HCT116 (cell line): ENCODE data around the gene HOXB3. TPM values are rescaled to one million over a fixed set of nuclear protein-coding genes. Genes with fewer than 3 reads are reported as not detected.

Experiments used
- ATAC-seq: fragments of 200-7000 bp; cut with Tn5 transposase; 2 replicates; pipeline ENCODE4 v1.9.1; 2020; ENCODE audit warnings: mild to moderate bottlenecking, moderate library complexity
- BruUV-seq: library from RNA; stranded (reverse); fragments of 400-500 nt; replicated peaks from 2 replicates; lab custom pipeline; 2021; lab: Mats Ljungman, UMichigan
- CTCF ChIA-PET: fragments of 300-600 bp; sonication (Branson Sonifier 250); formaldehyde crosslinking; loops from one replicate; lab custom pipeline; 2021; ENCODE audit warnings: antibody characterized with exemption; lab: Charles Lee
- POLR2A ChIA-PET: fragments of 300-600, 350-600 bp; sonication (Branson Sonifier 250); formaldehyde crosslinking; loops from one replicate; lab custom pipeline; 2021; ENCODE audit warnings: antibody characterized with exemption; lab: Charles Lee
- RAD21 ChIA-PET, 2 experiments: fragments of 300-600 bp; sonication (Branson Sonifier 250); formaldehyde crosslinking; loops; one replicate each; lab custom pipeline; 2023; ENCODE audit warnings: low total read pairs in 2 of 2; ENCODE audit not compliant: uncharacterized antibody in 2 of 2, unreplicated experiment in 2 of 2, low non-redundant PET in 1 of 2; lab: Charles Lee
- DNase-seq: peaks from one replicate; pipeline ENCODE4 v3.0.0-alpha.2; 2010; ENCODE audit warnings: low read depth, low spot score
- H2AFZ ChIP-seq: fragments of 200-600 bp; shearing (Covaris generic), sonication (generic); 2 replicates; pipeline ENCODE4 v1.6.1; 2017; ENCODE audit warnings: low read depth, mixed run types, mixed read lengths, antibody characterized with exemption, low read length; ENCODE audit not compliant: poor library complexity, severe bottlenecking
- H3K27ac ChIP-seq: 2 replicates; pipeline ENCODE4 v1.5.1; 2012; ENCODE audit warnings: low read depth, low read length
- H3K27me3 ChIP-seq: fragments of 200-600 bp; sonication (generic); 2 replicates; pipeline ENCODE4 v1.6.1; 2016; ENCODE audit warnings: mixed run types, low read length, mixed read lengths; ENCODE audit not compliant: insufficient read depth
- H3K36me3 ChIP-seq, 2 experiments: fragments of 200-500 bp in 1 of 2; fragments of 200-600 bp in 1 of 2; sonication (Bioruptor generic) in 1 of 2; sonication (generic) in 1 of 2; 2 replicates each; pipeline versions ENCODE4 v1.5.1 to v1.6.1; 2014 to 2016; ENCODE audit warnings: low read length in 2 of 2, inconsistent platforms in 1 of 2, mixed read lengths in 1 of 2, mixed run types in 1 of 2; ENCODE audit not compliant: insufficient read depth in 2 of 2, control insufficient read depth in 1 of 2
- H3K4me1 ChIP-seq, 2 experiments: fragments of 200-600 bp in 1 of 2; sonication (generic) in 1 of 2; 2 replicates each; pipeline versions ENCODE4 v1.5.1 to v1.6.1; 2012 to 2017; ENCODE audit warnings: low read length in 2 of 2, inconsistent platforms in 1 of 2, mild to moderate bottlenecking in 1 of 2, mixed read lengths in 1 of 2, mixed run types in 1 of 2, moderate library complexity in 1 of 2; ENCODE audit not compliant: insufficient read depth in 2 of 2, control insufficient read depth in 1 of 2
- H3K4me2 ChIP-seq: fragments of 200-600 bp; sonication (generic); 2 replicates; pipeline ENCODE4 v1.6.1; 2017; ENCODE audit warnings: mixed run types, low read length, mixed read lengths
- H3K4me3 ChIP-seq, 2 experiments: fragments of 200-600 bp in 1 of 2; sonication (generic) in 1 of 2; replicated peaks in 1 of 2; 2 replicates each; pipeline ENCODE4 v1.5.1; 2011 to 2016; ENCODE audit warnings: low read length in 2 of 2, control low read depth in 1 of 2, low read depth in 1 of 2, mild to moderate bottlenecking in 1 of 2, mixed read lengths in 1 of 2, mixed run types in 1 of 2
- H3K79me2 ChIP-seq: fragments of 200-600 bp; sonication (generic); 2 replicates; pipeline ENCODE4 v1.6.1; 2017; ENCODE audit warnings: mild to moderate bottlenecking, mixed run types, low read length, moderate library complexity, mixed read lengths; ENCODE audit not compliant: insufficient read depth
- H3K9ac ChIP-seq: fragments of 200-600 bp; sonication (generic); 2 replicates; pipeline ENCODE4 v1.6.1; 2016; ENCODE audit warnings: low read length, mixed read lengths
- H3K9me2 ChIP-seq: fragments of 200-600 bp; sonication (generic), shearing (Covaris generic); 2 replicates; pipeline ENCODE4 v1.6.1; 2017; ENCODE audit warnings: mixed run types, mild to moderate bottlenecking, moderate library complexity; ENCODE audit not compliant: insufficient read depth
- H3K9me3 ChIP-seq, 2 experiments: fragments of 200-500 bp in 1 of 2; fragments of 200-600 bp in 1 of 2; sonication (Bioruptor generic) in 1 of 2; sonication (generic) in 1 of 2; 2 replicates each; pipeline ENCODE4 v1.6.1; 2014 to 2017; ENCODE audit warnings: low read length in 2 of 2, mixed read lengths in 2 of 2, inconsistent platforms in 1 of 2, low read depth in 1 of 2, mild to moderate bottlenecking in 1 of 2, mixed run types in 1 of 2, moderate library complexity in 1 of 2; ENCODE audit not compliant: control insufficient read depth in 1 of 2, insufficient read depth in 1 of 2
- H4K20me1 ChIP-seq: fragments of 200-600 bp; sonication (generic), shearing (Covaris generic); 2 replicates; pipeline ENCODE4 v1.6.1; 2017; ENCODE audit warnings: mixed run types, mild to moderate bottlenecking, moderate library complexity; ENCODE audit not compliant: insufficient read depth
- EZH2phosphoT487 ChIP-seq: fragments of 200-600 bp; IDR thresholded peaks from 2 replicates; pipeline ENCODE4 v1.6.1; 2018; ENCODE audit warnings: antibody characterized with exemption, borderline replicate concordance
- SRF ChIP-seq: IDR thresholded peaks from 2 replicates; pipeline ENCODE4 v1.6.1; 2012; ENCODE audit warnings: low read depth
- YY1 ChIP-seq: IDR thresholded peaks from 2 replicates; pipeline ENCODE4 v1.6.1; 2011; ENCODE audit warnings: low read length, low read depth, moderate library complexity, mild to moderate bottlenecking; ENCODE audit not compliant: insufficient replicate concordance; ENCODE audit errors: extremely low read depth
- ZNF274 ChIP-seq: fragments of 200-500 bp; sonication (Bioruptor generic); IDR thresholded peaks from 2 replicates; pipeline ENCODE4 v1.6.1; 2014; ENCODE audit warnings: mild to moderate bottlenecking, low read depth, low read length, inconsistent platforms
- intact Hi-C: fragments of 100-400 bp; cut with micrococcal nuclease; formaldehyde crosslinking; loops from 2 replicates; pipeline ENCODE4 v1.10.0; 2022
- total RNA-seq: library from RNA; stranded (reverse); gene quantifications from one replicate; pipeline ENCODE4 v1.2.1, GENCODE V29; 2021; ENCODE audit not compliant: unreplicated experiment
- TF ChIP-seq, protein P1 (sequence below): IDR thresholded peaks from 2 replicates; pipeline ENCODE4 v1.6.1; 2012

HOXB3 gene
- total RNA-seq, 1 experiment from 2014 or later = 19.8 TPM

DNA sequence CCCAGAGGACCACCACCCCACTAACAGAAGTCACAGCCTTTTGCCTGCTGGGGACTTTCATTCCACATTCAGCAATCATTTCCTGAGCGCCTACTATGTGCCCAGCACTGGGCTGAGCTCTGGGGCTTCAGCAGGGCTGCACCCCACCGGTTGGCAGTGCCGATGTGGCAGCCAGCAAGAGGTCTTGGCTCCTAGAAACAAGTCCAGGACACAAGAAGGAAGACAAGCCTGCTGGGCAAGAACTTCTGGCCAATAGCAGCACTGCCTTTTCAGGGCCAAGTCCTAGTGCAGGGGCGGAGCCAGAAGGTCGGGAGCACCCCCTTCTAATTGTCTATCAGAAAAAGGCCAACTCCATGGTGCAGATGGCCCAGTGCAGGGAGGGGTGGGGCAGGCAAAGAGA is 49.1 kb upstream of the HOXB3 start (continued):
- TF ChIP-seq, protein P1, sequence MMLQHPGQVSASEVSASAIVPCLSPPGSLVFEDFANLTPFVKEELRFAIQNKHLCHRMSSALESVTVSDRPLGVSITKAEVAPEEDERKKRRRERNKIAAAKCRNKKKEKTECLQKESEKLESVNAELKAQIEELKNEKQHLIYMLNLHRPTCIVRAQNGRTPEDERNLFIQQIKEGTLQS = no peak
- no peak for TF ChIP-seq SRF
- no peak for TF ChIP-seq EZH2phosphoT487
- TF ChIP-seq YY1 = no peak
- TF ChIP-seq ZNF274 = no peak
- TF ChIP-seq, all 23 proteins: peak for 0

DNA sequence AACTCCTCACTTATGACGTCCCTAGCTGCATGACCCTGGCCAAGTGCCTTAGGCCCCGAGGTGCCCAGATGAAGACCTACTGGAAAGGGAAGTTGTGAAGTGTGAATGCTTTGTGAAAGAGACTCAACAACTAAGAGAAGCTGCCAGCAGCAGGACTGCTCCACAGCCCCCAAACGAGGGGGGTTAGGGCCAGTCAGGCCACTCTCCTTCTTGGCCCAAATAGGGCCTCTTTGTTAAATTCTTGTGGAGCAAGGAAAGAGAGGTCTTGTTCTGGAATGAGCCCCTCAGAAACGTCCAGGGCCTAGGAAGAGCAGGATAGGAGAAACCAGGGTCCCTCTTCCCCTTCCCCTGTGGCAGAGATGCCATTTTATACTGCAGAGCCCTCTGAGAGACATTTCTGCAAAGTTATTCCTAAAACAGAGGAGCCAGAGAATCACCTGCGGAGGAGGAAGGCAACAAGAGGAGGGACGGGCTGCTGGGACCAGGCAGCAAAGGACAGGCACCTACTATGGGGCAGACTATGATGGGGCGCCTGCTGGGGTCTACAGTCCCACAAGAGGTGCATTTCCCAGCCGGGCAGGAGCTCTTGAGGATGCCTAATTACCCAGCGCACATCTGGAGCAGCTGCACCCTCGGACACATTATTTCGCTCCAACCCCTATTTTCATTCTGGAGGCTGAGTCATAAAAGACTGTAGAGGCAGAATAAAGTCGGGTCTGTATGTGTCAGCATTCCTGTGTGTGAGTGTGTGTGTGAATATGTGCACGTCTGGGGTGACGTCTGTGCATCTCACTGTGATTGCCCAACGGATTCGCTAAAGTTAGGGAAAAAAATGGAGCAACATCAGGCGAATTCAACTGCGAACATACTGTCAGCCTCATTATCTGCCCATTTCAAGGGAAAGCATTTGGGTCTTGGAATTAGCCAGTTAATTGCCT is 47.6 kb upstream of the HOXB3 start:
- DNase-seq = no peak

More for the DNA sequence above, 47.6 kb upstream of the HOXB3 start:
- no peak overlapping the region for H2AFZ ChIP-seq
- RAD21 ChIA-PET = no interaction called here
- no TSS peak for BruUV-seq
- H3K4me1 ChIP-seq = peaks cover 8 to 19% of the 10 kb centered on the region in 2 experiments; a peak in 3 of 4 replicates
- intact Hi-C loops = no loop called here
- no peaks in the 10 kb centered on the region for H3K9me3 ChIP-seq
- no peak overlapping the region for H3K4me2 ChIP-seq
- peaks cover 72% of the 10 kb centered on the region for H3K79me2 ChIP-seq
- no peak overlapping the region for H3K27ac ChIP-seq
- H3K9ac ChIP-seq = no peak overlapping the region
- H3K27me3 ChIP-seq = no peaks in the 10 kb centered on the region
- H3K36me3 ChIP-seq = peaks cover 14 to 30% of the 10 kb centered on the region in 2 experiments; a peak in 3 of 4 replicates
- no peak for ATAC-seq
- no peaks in the 10 kb centered on the region for H4K20me1 ChIP-seq
- POLR2A ChIA-PET = interaction anchor here (1.3 kb wide), 1 partner anchor 11 kb away, joined by 5 read pairs; the partner anchor contains the start of gene HOXB9
- TF ChIP-seq, protein P1 = no peak
- TF ChIP-seq, all 23 proteins: peak for 0
- CTCF ChIA-PET = interaction anchor here (0.8 to 2.4 kb wide), 8 partner anchors 12 to 612 kb away, joined by 3 to 12 read pairs (median 4); partner anchors contain the start of genes ATP5MC1 and HOXB9
- H3K4me3 ChIP-seq = no peak overlapping the region
- no peaks in the 10 kb centered on the region for H3K9me2 ChIP-seq
